ENCODE data around the gene ECE1.
"Not testable (repeated sequence)": the region's sequence is repeated elsewhere in the genome, so short reads cannot be mapped to it uniquely, and the experiment has no call there.

ECE1 gene

GRCh38 chr1:21175670-21176581 is 114.3 kb downstream of the ECE1 start:
- TF ChIP-seq, protein P1, sequence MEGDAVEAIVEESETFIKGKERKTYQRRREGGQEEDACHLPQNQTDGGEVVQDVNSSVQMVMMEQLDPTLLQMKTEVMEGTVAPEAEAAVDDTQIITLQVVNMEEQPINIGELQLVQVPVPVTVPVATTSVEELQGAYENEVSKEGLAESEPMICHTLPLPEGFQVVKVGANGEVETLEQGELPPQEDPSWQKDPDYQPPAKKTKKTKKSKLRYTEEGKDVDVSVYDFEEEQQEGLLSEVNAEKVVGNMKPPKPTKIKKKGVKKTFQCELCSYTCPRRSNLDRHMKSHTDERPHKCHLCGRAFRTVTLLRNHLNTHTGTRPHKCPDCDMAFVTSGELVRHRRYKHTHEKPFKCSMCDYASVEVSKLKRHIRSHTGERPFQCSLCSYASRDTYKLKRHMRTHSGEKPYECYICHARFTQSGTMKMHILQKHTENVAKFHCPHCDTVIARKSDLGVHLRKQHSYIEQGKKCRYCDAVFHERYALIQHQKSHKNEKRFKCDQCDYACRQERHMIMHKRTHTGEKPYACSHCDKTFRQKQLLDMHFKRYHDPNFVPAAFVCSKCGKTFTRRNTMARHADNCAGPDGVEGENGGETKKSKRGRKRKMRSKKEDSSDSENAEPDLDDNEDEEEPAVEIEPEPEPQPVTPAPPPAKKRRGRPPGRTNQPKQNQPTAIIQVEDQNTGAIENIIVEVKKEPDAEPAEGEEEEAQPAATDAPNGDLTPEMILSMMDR (IDR thresholded peaks at IDR 0.05; ENCODE audit: low read depth, low read length), result no peak
- in situ Hi-C loops (cut with HindIII; ENCODE audit: low sequenced_read_pairs), result no loop called here
- H3K4me3 ChIP-seq (ENCODE audit: low read depth, low read length), result peak overlapping the region; percentile 64
- DNase-seq (ENCODE audit: low read depth, low spot score), result peak; percentile 33

- peak overlapping the region; percentile 64 for H3K4me3 ChIP-seq (ENCODE audit: low read depth, low read length)
- TF ChIP-seq, protein P1 (IDR thresholded peaks at IDR 0.05; ENCODE audit: low read depth, low read length), result no peak
- in situ Hi-C loops (cut with HindIII; ENCODE audit: low sequenced_read_pairs), result no loop called here
- DNase-seq (ENCODE audit: low read depth, low spot score), result peak; percentile 45
Observed at GRCh38 chr1:21175324-21175669, 115.0 kb downstream of the ECE1 start.

DNA sequence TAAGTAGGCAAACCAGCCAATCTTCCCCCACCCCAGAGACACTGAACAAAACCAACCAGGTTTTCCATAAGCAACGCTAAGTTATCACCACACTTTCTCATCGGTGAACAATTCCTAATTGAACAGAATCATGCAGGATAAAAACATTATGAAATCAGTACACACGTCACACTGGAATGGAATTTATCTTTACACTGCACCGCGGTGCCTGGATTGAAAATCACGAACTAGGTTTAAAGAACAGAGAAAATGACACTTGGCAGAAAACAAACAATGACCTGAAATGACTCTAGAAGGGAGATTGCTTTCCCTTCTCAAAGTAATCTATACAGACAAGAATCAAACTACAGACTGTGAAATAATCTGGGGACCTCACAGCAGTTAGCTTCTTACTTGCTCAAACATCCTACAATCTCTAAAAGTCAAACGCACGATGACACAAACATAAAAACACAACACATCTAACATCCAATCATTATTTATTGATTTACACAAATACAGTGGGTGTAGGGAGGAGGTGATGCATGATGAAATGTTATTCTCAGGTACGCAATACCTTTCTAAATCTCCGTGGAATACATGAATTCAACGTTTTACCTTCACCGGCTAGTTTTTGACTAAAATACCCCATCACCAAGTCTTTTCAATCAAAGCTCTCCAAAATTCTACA is 115.5 kb downstream of the ECE1 start:
- in situ Hi-C loops (cut with HindIII; ENCODE audit: low sequenced_read_pairs), result no loop called here
- H3K4me3 ChIP-seq (ENCODE audit: low read depth, low read length), result peak overlapping the region; percentile 64
- TF ChIP-seq, protein P1 (IDR thresholded peaks at IDR 0.05; ENCODE audit: low read depth, low read length), result no peak
- DNase-seq (ENCODE audit: low read depth, low spot score), result peak; percentile 70

DNA sequence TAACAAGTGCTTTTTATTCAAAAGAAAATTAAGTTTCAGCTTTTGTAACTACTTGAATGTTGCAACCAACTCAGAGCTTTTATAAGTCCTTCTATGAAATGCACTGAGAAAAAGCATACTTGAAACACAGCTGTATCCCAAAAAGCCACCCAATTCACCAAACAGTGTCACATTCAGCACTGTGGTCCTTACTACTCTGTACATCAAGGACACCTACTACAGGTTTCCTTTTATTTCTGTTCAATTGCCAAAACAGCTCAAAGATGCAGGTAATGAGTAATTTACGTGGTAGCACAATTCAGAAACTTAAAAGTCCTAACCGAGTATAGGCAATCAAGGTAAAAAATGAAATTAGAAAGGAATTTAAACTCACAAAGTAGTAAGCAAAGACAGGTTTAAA is 116.0 kb downstream of the ECE1 start:
- TF ChIP-seq, protein P1 (IDR thresholded peaks at IDR 0.05; ENCODE audit: low read depth, low read length), result no peak
- in situ Hi-C loops (cut with HindIII; ENCODE audit: low sequenced_read_pairs), result no loop called here
- H3K4me3 ChIP-seq (ENCODE audit: low read depth, low read length), result peak overlapping the region; percentile 64
- no peak for DNase-seq (ENCODE audit: low read depth, low spot score)

DNA sequence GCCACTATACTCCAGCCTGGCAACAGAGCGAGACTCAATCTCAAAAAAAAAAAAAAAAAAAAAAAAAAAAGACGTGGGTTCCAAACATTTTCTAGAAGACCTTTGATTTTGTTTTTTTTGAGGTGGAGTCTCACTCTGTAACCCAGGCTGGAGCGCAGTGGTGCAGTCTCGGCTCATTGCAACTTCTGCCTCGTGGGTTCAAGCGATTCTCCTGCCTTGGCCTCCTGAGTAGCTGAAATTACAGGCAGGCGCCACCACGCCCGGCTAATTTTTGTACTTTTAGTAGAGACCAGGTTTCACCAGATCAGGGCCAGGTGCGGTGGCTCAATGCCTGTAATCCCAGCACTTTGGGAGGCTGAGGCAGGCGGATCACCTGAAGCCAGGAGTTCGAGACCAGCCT is 117.2 kb downstream of the ECE1 start:
- DNase-seq (ENCODE audit: low read depth, low spot score); H3K4me3 ChIP-seq (ENCODE audit: low read depth, low read length); in situ Hi-C loops (cut with HindIII; ENCODE audit: low sequenced_read_pairs): not testable (repeated sequence)

- peak; percentile 66 for DNase-seq (ENCODE audit: low read depth, low spot score)
- in situ Hi-C loops (cut with HindIII; ENCODE audit: low sequenced_read_pairs), result not testable (repeated sequence)
Observed at GRCh38 chr1:21170837-21171236, 119.4 kb downstream of the ECE1 start.

GRCh38 chr1:21168444-21168843 is 121.8 kb downstream of the ECE1 start:
- in situ Hi-C loops (cut with HindIII; ENCODE audit: low sequenced_read_pairs), result no loop called here
- no peak for DNase-seq (ENCODE audit: low read depth, low spot score)
- no peak overlapping the region for H3K4me3 ChIP-seq (ENCODE audit: low read depth, low read length)
- TF ChIP-seq, protein P1 (IDR thresholded peaks at IDR 0.05; ENCODE audit: low read depth, low read length), result no peak

More at GRCh38 chr1:21170837-21171236, 119.4 kb downstream of the ECE1 start:
- not testable (repeated sequence) for H3K4me3 ChIP-seq (ENCODE audit: low read depth, low read length)
